B cell (primary cell): Measurements from ENCODE around the gene LRFN5. TPM values are rescaled to one million over a fixed set of nuclear protein-coding genes. Genes with fewer than 3 reads are reported as not detected.

Source experiments
- ATAC-seq: fragments of 200-7000 bp; cut with Tn5 transposase; one replicate; pipeline ENCODE4 v1.10.0; 2021; ENCODE audit warnings: low read depth, mild to moderate bottlenecking, moderate number of reproducible peaks, moderate library complexity
- CTCF ChIA-PET: fragments of 350-600 bp; sonication (Branson Sonifier 250); formaldehyde crosslinking; loops from one replicate; lab custom pipeline; 2021; ENCODE audit warnings: antibody characterized with exemption, inconsistent platforms; lab: Charles Lee
- POLR2A ChIA-PET: fragments of 350-600 bp; sonication (Branson Sonifier 250); formaldehyde crosslinking; loops from one replicate; lab custom pipeline; 2021; ENCODE audit warnings: antibody characterized with exemption; lab: Charles Lee
- DNase-seq: peaks from one replicate; pipeline ENCODE4 v3.0.0; 2013
- H2AFZ ChIP-seq: 2 replicates; pipeline ENCODE4 v1.6.1; 2012; ENCODE audit warnings: mild to moderate bottlenecking, low read depth, low read length; ENCODE audit not compliant: insufficient read depth, poor library complexity, severe bottlenecking
- H3K27ac ChIP-seq, 2 donors: 1 replicate in 1 of 2; 2 replicates in 1 of 2; pipeline ENCODE4 v1.5.1; 2012 to 2013; ENCODE audit warnings: low read length in 2 of 2, mild to moderate bottlenecking in 2 of 2, moderate library complexity in 1 of 2
- H3K27me3 ChIP-seq, 4 experiments: fragments of 200-600 bp in 1 of 4; sonication (generic) in 1 of 4; replicated peaks in 1 of 4; 1 replicate in 2 of 4; 2 replicates in 2 of 4; pipeline versions ENCODE4 v1.6.1 to v1.7.0; 2013 to 2016; ENCODE audit warnings: low read length in 3 of 4, mild to moderate bottlenecking in 2 of 4, mixed read lengths in 1 of 4, moderate library complexity in 1 of 4; ENCODE audit not compliant: insufficient read depth in 4 of 4, control insufficient read depth in 3 of 4; ENCODE audit errors: control extremely low read depth in 1 of 4
- H3K36me3 ChIP-seq, 2 experiments: replicated peaks in 1 of 2; 1 replicate in 1 of 2; 2 replicates in 1 of 2; pipeline versions ENCODE4 v1.6.1 to v1.7.1; 2013; ENCODE audit warnings: low read length in 1 of 2; ENCODE audit not compliant: insufficient read depth in 2 of 2, control insufficient read depth in 1 of 2; ENCODE audit errors: control extremely low read depth in 1 of 2, extremely low read depth in 1 of 2
- H3K4me1 ChIP-seq, 2 donors: fragments of 200-600 bp in 1 of 2; sonication (generic) in 1 of 2; 1 replicate in 1 of 2; 2 replicates in 1 of 2; pipeline versions ENCODE4 v1.5.1 to v1.6.1; 2013 to 2017; ENCODE audit warnings: low read length in 2 of 2; ENCODE audit not compliant: control insufficient read depth in 2 of 2, insufficient read depth in 2 of 2
- H3K4me2 ChIP-seq: replicated peaks from 2 replicates; pipeline ENCODE3; 2012; ENCODE audit warnings: mild to moderate bottlenecking, low read depth, low read length; ENCODE audit not compliant: poor library complexity, severe bottlenecking
- H3K4me3 ChIP-seq, 5 experiments: fragments of 200-600 bp in 1 of 5; sonication (generic) in 1 of 5; 1 replicate in 3 of 5; 2 replicates in 2 of 5; pipeline versions ENCODE4 v1.5.1 to v1.7.0; 2011 to 2016; ENCODE audit warnings: low read length in 4 of 5, mild to moderate bottlenecking in 4 of 5, low read depth in 2 of 5, control low read depth in 1 of 5, moderate library complexity in 1 of 5; ENCODE audit not compliant: insufficient read depth in 1 of 5; ENCODE audit errors: control extremely low read depth in 1 of 5, extremely low read depth in 1 of 5
- H3K79me2 ChIP-seq: fragments of 200-600 bp; sonication (generic); one replicate; pipeline ENCODE4 v1.6.0; 2016; ENCODE audit warnings: low read length; ENCODE audit not compliant: control insufficient read depth, insufficient read depth
- H3K9ac ChIP-seq: fragments of 200-600 bp; sonication (generic); 2 replicates; pipeline ENCODE4 v1.6.1; 2017; ENCODE audit warnings: mild to moderate bottlenecking, low read length, moderate library complexity
- H3K9me3 ChIP-seq, 3 donors: one replicate each; pipeline versions ENCODE4 v1.6.1 to v1.7.1; 2013; ENCODE audit warnings: low read length in 2 of 3; ENCODE audit not compliant: control insufficient read depth in 2 of 3, insufficient read depth in 1 of 3; ENCODE audit errors: control extremely low read depth in 1 of 3
- H4K20me1 ChIP-seq: 2 replicates; pipeline ENCODE4 v1.6.0; 2012; ENCODE audit warnings: mild to moderate bottlenecking, low read length; ENCODE audit not compliant: insufficient read depth, control insufficient read depth, poor library complexity, severe bottlenecking
- H3K27ac Mint-ChIP-seq: one replicate; pipeline ENCODE4 v1.8.0; 2021; ENCODE audit warnings: mixed read lengths
- H3K27me3 Mint-ChIP-seq: one replicate; pipeline ENCODE4 v1.8.0; 2021; ENCODE audit warnings: mixed read lengths
- H3K4me1 Mint-ChIP-seq: one replicate; pipeline ENCODE4 v1.8.0; 2021; ENCODE audit warnings: mixed read lengths
- H3K4me3 Mint-ChIP-seq: one replicate; pipeline ENCODE4 v1.8.0; 2021; ENCODE audit warnings: mixed read lengths
- H3K9me3 Mint-ChIP-seq: one replicate; pipeline ENCODE4 v1.8.0; 2022; ENCODE audit warnings: mixed read lengths; ENCODE audit not compliant: insufficient read depth
- CTCF ChIP-seq: fragments of 200-600 bp; IDR thresholded peaks from one replicate; pipeline ENCODE4 v1.8.0; 2022; ENCODE audit warnings: antibody characterized with exemption, mild to moderate bottlenecking
- EZH2 ChIP-seq: IDR thresholded peaks from 2 replicates; pipeline ENCODE4 v1.6.1; 2012; ENCODE audit warnings: borderline replicate concordance, low read depth, mild to moderate bottlenecking, moderate library complexity, low read length; ENCODE audit not compliant: insufficient read depth, poor library complexity, severe bottlenecking
- WGBS: methylation state at CpG from one replicate; pipeline ENCODE4 v1.1.5; 2013; ENCODE audit warnings: missing lambda C conversion rate; ENCODE audit not compliant: insufficient coverage; 5-methylcytosine and 5-hydroxymethylcytosine counted together
- intact Hi-C: fragments of 100-400 bp; cut with micrococcal nuclease; formaldehyde crosslinking; loops from one replicate; pipeline ENCODE4 v1.10.0; 2022
- polyA plus RNA-seq: library from polyadenylated mRNA; depleted of rRNA; stranded (reverse); fragments of >200 nt; gene quantifications from 2 replicates; pipeline ENCODE4 v1.2.3, GENCODE V29; 2012
- total RNA-seq, 2 donors: library from RNA; stranded (reverse); fragments of 120-200 nt in 1 of 2; gene quantifications; 1 replicate in 1 of 2; 2 replicates in 1 of 2; pipeline versions ENCODE4 v1.2.3 to v1.2.4, GENCODE V29; 2013 to 2022

LRFN5 gene
- total and polyA plus RNA-seq, 2 donors (not counting 1 experiment from before 2014, with no cell fraction given) = 0.30 TPM; not detected in 1

- Mint-ChIP-seq H3K27me3 (no peaks in the 10 kb centered on the region), H3K9me3 (peaks cover 2% of the 10 kb centered on the region), H3K4me3 (no peak overlapping the region), H3K4me1 (no peaks in the 10 kb centered on the region), H3K27ac (no peak overlapping the region)
- POLR2A ChIA-PET = no interaction called here
- Histone ChIP-seq H3K4me2 (no peak overlapping the region), H3K27me3 (no peaks in the 10 kb centered on the region), H2AFZ (no peak overlapping the region), H3K79me2 (no peaks in the 10 kb centered on the region), H3K4me1 (no peaks in the 10 kb centered on the region), H3K4me3 (no peak overlapping the region), H3K27ac (no peak overlapping the region), H3K9ac (no peak overlapping the region), H4K20me1 (no peaks in the 10 kb centered on the region), H3K9me3 (peaks cover 0 to 1% (median 0%) of the 10 kb centered on the region in 3 donors), H3K36me3 (no peaks in the 10 kb centered on the region)
- TF ChIP-seq CTCF = no peak
- no peak for TF ChIP-seq EZH2
- ATAC-seq = no peak
- DNase-seq = no peak
- CTCF ChIA-PET = no interaction called here
- WGBS = no CpG with 5 or more reads among the region's 2 CpGs
- intact Hi-C loops = no loop called here
Measured at GRCh38 chr14:41568979-41569378, 37.7 kb upstream of the LRFN5 start.

- no peak overlapping the region for H3K4me3 Mint-ChIP-seq
- H3K4me2 ChIP-seq = no peak overlapping the region
- ATAC-seq = no peak
- no peak for DNase-seq
- H3K27me3 Mint-ChIP-seq = no peaks in the 10 kb centered on the region
- intact Hi-C loops = no loop called here
- no peak overlapping the region for H3K27ac ChIP-seq
- H3K27ac Mint-ChIP-seq = no peak overlapping the region
- no peaks in the 10 kb centered on the region for H3K4me1 Mint-ChIP-seq
- H3K27me3 ChIP-seq = no peaks in the 10 kb centered on the region
- no peaks in the 10 kb centered on the region for H3K36me3 ChIP-seq
- H3K9me3 ChIP-seq = peaks cover 0 to 1% (median 0%) of the 10 kb centered on the region in 3 donors
- no peak overlapping the region for H3K9ac ChIP-seq
- H3K9me3 Mint-ChIP-seq = peaks cover 2% of the 10 kb centered on the region
- no peaks in the 10 kb centered on the region for H3K4me1 ChIP-seq
- H3K79me2 ChIP-seq = no peaks in the 10 kb centered on the region
- TF ChIP-seq CTCF (no peak), EZH2 (no peak)
- POLR2A ChIA-PET = no interaction called here
- H2AFZ ChIP-seq = no peak overlapping the region
- CTCF ChIA-PET = no interaction called here
- WGBS = 60% methylated on average over 3 of the region's 5 CpGs
- H4K20me1 ChIP-seq = no peaks in the 10 kb centered on the region
- H3K4me3 ChIP-seq = no peak overlapping the region
Measured at GRCh38 chr14:41570415-41571155, 36.1 kb upstream of the LRFN5 start.
